ENCODE data around the gene KRT1.

DNA sequence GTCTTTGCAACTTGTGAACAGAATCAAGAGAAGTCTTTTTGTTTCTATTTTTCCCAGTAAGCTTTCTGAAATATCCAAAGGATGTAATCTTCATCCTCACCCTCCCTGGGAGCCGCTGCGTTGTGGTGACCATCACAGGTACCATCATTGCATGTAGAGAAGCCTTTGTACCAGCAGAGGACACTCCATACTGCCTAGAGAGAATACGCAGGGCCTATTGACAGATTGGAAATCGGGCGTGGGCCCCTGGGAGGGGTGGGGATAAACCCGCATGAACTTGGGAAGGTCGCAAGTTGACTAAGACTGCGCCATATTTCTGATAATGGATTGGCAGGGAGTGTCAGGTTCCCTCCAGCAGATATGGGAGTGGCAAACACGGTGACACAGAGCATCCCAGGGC, 12.7 kb downstream of the KRT1 start:
- TF ChIP-seq, protein P1, sequence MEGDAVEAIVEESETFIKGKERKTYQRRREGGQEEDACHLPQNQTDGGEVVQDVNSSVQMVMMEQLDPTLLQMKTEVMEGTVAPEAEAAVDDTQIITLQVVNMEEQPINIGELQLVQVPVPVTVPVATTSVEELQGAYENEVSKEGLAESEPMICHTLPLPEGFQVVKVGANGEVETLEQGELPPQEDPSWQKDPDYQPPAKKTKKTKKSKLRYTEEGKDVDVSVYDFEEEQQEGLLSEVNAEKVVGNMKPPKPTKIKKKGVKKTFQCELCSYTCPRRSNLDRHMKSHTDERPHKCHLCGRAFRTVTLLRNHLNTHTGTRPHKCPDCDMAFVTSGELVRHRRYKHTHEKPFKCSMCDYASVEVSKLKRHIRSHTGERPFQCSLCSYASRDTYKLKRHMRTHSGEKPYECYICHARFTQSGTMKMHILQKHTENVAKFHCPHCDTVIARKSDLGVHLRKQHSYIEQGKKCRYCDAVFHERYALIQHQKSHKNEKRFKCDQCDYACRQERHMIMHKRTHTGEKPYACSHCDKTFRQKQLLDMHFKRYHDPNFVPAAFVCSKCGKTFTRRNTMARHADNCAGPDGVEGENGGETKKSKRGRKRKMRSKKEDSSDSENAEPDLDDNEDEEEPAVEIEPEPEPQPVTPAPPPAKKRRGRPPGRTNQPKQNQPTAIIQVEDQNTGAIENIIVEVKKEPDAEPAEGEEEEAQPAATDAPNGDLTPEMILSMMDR (IDR thresholded peaks at IDR 0.05): peak; percentile 35
- TF ChIP-seq ZFX (IDR thresholded peaks at IDR 0.05; ENCODE audit: borderline replicate concordance): no peak
